Loucy (cell line): Measurements from ENCODE around the gene APMAP.

ENCODE experiments used
- EZH2phosphoT487 ChIP-seq: fragments of 200-600 bp; IDR thresholded peaks from 2 replicates; pipeline ENCODE4 v1.6.1; 2018; ENCODE audit warnings: antibody characterized with exemption, mild to moderate bottlenecking, moderate library complexity, borderline replicate concordance
- TF ChIP-seq, protein P1 (sequence below): fragments of 200-600 bp; sonication (generic); conservative IDR thresholded peaks from 2 replicates; pipeline ENCODE4 v1.5.1; 2014; ENCODE audit warnings: mild to moderate bottlenecking, antibody characterized with exemption, low read length

DNA sequence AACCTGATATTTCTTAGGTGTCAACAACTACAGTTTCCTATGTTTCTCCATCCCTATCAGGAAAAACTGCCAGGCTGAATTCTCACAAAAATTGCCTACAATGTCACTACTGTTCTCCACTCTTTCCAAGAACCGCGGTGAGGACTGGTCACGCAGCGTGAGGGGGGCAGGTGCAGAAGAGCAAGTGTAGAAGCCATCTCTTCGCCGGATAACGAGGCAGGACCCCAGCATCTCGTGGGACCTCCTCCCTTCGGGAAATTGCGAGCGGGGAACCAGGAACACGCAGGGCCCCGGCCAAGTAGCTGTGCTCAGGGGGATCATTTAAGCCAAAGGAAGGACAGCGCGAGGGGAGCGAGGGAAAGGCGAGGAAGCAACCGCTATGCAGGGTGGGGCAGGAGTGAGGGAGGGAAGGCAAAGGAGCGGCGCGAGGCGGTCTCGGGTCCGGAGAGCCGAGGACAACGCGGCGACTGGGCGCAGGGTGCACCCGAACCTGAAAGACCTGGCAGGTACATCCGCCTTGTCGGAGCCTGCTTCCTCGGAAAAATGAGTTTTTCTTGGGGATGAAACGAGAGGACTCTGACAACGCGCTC lies 559 bp downstream of the APMAP start:
- TF ChIP-seq, protein P1, sequence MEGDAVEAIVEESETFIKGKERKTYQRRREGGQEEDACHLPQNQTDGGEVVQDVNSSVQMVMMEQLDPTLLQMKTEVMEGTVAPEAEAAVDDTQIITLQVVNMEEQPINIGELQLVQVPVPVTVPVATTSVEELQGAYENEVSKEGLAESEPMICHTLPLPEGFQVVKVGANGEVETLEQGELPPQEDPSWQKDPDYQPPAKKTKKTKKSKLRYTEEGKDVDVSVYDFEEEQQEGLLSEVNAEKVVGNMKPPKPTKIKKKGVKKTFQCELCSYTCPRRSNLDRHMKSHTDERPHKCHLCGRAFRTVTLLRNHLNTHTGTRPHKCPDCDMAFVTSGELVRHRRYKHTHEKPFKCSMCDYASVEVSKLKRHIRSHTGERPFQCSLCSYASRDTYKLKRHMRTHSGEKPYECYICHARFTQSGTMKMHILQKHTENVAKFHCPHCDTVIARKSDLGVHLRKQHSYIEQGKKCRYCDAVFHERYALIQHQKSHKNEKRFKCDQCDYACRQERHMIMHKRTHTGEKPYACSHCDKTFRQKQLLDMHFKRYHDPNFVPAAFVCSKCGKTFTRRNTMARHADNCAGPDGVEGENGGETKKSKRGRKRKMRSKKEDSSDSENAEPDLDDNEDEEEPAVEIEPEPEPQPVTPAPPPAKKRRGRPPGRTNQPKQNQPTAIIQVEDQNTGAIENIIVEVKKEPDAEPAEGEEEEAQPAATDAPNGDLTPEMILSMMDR = no peak
- no peak for TF ChIP-seq EZH2phosphoT487
